NCI-H1092 treated with DMSO at 0.1 percent for 48 hours (cell line): Measurements from ENCODE around the gene ANKRD13B.
"Not testable (repeated sequence)": the region's sequence is repeated elsewhere in the genome, so short reads cannot be mapped to it uniquely, and the experiment has no call there.

Source experiments
- DNase-seq: peaks from one replicate; lab custom pipeline; 2025; lab: John Stamatoyannopoulos, UW

ANKRD13B gene

DNA sequence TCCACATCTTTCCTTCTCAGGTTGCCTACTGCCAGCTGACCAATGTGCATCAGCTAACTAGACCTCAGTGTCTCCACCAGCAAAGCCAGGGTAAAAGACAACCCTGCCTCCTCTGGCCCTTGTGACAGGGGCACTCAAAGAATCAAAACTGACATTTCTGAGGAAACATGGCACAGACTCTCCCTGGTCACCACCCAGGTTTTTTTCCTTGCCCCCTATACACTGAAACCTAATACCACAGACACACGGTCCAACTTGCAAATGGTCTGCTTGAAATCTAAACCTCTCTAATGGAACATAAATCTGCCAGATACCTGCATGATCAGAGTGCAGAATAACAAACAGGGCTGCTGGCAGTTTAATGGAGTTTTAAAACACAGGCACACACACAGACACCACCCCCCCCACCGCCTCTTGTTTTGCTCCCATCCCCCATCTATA lies 49.3 kb downstream of the ANKRD13B start:
- DNase-seq: peak; percentile 51

DNA sequence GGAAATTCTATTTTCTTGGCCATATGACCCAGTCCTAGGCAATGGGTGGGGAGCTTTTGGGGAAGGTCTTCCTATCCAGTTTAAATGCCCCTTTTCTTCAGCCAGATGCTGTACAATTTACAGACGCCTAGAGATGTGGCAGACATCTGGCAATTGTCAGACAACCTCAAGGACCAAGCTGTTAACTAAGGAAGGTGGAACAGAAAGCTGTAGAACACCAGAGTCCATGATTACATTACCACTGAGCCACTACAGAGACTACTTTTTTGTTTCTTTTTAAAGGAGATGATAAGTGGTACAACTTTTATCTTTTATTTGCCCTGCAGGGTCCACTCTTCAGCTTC lies 50.9 kb downstream of the ANKRD13B start:
- no peak for DNase-seq

DNA sequence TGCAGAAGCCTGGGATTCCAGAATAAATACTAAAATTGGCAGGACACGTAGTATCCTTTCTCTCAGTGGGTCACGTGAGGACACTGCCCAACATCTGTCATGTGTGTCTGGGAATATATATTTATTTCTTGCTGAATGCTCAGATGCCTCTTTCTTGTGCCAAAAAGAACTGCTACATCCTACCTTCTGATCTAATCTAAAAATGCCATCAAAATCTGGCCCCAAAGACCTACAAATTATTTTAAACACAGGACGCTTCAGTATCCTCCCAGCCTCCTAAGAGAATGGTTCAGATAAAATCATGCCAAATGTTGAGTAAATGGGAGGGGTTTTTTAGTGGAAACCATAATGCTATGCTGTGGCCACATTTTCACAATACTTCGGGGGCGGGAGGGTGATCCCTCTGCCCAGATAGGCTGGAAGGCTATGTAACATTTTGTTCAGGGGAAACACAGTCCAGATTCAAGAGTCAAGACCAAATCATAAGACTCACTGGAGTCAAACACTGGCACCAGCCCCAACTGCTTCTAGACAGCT lies 52.7 kb downstream of the ANKRD13B start:
- no peak for DNase-seq

DNA sequence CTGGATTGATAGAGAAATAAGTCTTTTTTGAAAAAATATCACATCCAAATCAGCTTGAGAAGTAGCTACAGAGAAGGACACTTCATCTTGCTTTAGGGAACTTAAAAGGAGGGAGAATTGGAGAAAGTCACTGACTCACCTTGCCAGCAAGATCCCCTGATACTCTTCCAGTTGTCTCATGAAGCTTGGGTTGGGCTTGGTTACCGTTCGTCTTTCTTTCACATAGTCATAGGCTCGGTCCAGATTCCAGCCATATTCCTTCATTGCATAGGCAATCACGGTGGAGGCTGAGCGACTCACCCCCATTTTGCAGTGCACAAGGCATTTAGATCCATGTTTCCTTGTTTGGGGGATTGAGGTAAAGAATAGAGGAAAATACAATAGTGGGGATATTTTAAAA lies 55.1 kb downstream of the ANKRD13B start:
- no peak for DNase-seq

DNA sequence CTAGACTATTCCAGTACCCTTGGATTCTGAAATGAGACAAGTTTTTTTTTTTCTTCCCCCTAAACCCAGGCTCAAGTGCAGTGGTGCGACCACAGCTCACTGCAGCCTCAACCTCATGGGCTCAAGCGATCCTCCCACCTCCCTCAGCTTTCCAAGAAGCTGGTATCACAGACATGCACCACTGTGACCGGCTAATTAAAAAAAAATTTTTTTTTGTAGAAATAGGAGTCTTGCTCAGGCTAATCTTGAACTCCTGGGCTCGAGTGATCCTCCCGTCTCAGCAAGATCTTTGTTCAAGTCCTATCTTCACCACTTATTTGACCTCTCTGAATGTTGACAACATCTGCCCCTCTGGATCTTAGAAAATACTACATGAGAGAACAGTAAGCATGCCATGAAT lies 56.4 kb downstream of the ANKRD13B start:
- no peak for DNase-seq

DNA sequence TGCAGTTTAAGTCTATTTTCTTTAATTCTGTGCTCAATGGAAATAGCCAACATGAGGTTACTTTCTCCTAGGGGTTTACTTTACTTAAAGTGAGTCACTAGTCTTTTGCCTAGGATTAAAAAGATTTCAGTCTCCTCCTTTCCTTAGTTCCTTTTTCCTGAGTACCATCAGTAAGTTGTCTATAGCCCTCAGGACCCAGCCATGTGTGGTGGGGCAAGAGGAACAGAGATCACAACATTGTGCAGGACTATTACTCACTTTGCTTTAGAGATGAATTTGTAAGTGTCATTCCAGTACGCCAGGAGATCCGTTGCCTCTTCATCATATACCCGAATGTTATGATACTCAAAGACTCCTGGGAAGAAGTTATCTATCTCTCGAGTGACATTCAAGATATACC lies 57.5 kb downstream of the ANKRD13B start:
- no peak for DNase-seq

DNA sequence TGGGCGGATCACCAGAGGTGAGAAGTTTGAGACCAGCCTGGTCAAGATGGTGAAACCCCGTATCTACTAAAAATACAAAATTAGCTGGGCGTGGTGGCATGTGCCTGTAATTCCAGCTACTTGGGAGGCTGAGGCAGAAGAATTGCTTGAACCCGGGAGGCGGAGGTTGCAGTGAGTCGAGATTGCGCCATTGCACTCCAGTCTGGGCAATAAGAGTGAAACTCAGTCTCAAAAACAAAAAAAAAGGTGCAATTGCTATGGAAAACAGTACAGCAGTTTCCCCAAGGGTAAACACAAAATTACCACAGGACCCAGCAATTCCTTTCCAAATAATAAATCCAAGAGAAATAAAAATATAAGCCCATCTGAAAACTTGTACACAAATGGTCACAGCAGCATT lies 59.0 kb downstream of the ANKRD13B start:
- not testable (repeated sequence) for DNase-seq

DNA sequence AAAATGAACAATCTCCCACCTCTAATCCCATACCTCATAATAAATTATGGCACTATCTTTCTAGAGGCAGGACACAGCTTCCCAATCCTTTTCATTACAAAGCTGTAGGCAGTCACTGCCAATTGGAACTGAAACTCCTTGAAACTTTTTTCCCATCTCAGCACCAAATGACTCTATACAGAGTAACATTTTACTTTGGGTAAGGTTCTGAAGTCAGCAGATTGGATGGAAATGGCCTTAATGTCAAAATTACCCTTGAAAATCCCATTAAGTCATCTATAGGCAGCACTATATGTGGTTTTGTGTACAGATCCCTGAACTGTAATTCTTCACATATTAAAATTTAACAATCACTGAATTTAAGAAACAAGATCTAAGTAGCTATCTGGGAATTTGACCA lies 60.0 kb downstream of the ANKRD13B start:
- DNase-seq: no peak

DNA sequence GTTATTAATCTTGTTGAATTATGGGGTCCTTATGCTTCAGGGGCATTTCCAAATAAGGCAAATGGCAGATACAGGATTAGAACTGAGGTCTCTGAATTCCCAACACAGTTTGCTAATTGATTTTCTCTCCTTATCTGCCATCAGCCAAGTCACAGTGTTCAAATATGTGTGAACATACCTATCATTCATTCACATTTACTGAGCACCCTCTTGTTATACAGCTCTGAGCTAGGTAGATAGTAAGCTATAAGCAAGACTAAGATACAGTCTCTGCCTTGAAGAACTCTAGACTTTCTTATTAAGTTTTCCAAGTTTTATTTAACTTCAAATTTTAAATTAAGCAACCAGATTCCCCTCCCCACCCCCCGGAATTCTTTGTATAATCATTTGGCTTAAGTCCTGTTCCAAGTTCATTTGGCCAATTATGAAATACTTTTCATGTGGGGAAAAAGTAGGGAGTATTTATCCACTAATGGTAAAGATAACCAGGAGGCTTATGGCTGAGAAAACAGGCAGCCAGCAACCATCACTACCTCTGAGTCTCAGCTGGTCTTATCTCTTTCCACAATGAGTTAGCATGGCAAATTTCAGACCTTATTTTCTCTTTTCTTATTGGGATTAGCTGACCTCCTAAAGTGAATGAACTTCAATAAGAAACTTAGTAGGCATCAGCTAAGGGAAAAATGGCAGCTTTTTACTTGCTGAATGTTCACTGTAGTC lies 61.2 kb downstream of the ANKRD13B start:
- no peak for DNase-seq

DNA sequence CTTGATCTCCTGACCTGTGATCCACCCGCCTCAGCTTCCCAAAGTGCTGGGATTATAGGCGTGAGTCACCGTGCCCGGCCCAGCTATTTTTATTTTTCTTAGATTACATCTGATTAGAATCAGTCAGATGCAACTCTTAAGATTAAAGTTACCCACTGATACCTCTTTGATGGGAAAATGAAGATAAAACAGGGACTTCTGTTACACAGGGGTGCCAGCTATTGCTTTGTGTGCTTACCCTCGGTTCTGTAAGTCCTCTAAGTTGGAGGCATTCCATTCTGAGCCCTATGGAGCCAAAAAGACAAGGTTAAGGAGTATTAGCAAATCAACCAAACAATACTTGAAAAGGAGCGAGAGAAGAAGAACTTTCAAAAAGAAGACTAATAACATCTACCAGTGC lies 62.4 kb downstream of the ANKRD13B start:
- DNase-seq: no peak

DNA sequence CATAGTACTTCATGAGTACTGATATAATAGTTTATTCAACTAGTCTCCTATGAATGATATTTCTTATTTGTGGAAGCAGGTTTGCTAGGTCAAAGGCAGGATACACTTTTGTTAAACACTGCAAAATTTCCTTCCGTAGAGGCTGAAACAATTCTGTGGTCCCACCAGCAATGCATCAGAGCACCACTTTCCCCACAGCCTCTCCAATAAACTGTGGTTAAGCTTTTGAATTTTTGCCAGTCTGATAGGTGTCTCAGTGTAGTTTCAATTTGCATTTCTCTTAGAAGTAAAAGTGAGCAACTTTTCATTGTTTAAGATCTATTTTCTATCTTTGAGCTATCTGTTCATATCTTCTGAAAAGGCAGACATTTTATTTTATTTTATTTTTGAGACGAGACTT lies 66.2 kb downstream of the ANKRD13B start:
- no peak for DNase-seq

DNA sequence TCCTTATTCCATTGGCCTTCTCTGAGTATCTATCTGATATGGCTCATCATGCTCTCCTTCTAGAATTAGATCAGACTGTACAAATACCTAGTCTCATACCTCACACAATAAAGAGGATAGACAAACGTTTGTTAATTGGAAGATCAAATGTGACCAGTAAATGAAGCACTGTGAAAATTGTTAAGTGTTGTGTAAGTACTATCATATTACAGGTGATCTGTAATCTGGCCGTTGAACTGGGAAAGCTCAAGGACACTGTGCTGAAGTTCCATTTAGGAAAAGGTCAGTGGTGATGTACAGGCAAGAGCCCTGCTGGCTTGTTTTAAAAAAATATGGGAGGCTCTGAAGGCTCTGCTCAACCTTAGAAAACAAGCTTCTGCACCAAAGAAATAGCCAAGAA lies 68.3 kb downstream of the ANKRD13B start:
- peak; percentile 25 for DNase-seq

DNA sequence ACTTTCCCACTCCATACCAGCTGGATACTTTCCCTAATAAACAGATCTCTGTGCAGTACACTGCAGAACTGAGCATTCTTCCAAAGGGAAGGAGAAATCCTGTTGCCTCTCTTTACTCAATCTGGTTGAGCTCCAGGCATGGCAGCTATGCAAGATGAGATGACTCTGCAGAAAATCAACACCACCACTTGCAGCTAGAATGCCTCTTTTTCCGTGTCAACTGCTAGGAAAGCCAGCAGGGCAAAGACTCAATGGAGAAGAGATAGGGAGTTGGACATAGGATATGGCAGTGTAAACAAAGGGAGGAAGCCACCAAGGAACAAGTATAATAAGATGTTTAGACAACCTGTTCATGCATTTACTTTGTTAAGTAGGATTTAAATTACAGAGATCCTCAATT lies 70.2 kb downstream of the ANKRD13B start:
- DNase-seq: peak; percentile 6
